ENCODE data around the gene SPC24.

The SPC24 gene, protein sequence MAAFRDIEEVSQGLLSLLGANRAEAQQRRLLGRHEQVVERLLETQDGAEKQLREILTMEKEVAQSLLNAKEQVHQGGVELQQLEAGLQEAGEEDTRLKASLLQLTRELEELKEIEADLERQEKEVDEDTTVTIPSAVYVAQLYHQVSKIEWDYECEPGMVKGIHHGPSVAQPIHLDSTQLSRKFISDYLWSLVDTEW

DNA sequence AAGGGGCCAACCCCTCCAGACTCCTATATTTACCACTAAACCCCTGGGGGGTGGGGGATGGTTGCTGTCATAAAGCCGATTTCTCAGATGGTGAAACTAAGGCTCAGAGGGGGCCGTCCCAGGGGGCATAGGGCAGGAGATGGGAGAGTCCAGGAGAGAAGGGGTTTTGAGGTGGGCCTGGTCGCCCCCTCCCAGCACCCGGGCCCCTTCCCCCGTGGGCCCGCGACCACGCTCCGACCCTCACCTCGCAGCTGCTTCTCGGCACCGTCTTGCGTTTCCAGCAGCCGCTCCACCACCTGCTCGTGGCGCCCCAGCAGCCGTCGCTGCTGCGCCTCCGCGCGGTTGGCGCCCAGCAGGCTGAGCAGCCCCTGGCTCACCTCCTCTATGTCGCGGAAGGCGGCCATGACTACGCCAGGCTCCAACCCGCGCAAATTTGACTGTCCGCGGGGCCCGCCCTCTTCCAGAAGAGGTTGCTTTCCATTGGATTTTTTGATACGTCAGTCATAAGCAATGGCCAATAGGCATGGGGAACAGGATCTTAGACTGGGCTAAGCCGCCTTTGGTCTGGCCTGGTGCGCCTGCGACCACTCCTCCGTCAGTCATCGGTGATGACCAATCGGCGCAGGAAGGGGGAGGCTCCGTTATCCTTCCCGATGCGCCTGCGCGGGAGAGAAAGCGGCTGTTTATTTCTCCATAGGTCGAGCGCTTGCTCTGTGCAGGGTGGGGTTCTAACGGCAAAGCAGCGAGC is at the start of gene SPC24:
TSS of gene SPC24 (minus strand) at position 410 of the 748 bp plus-strand sequence. CDS start at position 404, 6 bp downstream.
- intact Hi-C loops (cut with DNase I): no loop called here
- DNase-seq: peak; percentile 94 to 99 (median 98)

DNA sequence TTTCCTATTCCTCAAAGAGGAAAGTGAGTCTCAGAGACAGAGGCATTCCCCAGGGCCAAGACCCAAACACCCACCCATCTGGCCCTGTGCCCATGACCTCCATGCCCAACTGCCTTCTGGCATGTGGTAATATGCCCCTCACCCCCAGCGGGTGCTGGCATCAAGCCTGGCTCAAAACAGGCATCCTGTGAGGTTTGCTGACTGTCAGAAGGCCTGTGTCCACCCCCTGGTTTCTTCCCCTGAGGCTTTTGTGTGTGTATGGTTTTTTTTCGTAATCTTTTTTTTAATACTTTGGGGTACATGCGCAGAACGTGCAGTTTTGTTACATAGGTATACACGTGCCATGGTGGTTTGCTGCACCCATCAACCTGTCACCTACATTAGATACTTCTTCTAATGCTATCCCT is 49.4 kb upstream of the SPC24 start:
- intact Hi-C loops (cut with DNase I): loop anchor here (5.0 kb wide), 1 partner anchor 63 kb away; no protein-coding TSS in a partner anchor
- DNase-seq: peak in 1 of 42 donors; percentile 4

DNA sequence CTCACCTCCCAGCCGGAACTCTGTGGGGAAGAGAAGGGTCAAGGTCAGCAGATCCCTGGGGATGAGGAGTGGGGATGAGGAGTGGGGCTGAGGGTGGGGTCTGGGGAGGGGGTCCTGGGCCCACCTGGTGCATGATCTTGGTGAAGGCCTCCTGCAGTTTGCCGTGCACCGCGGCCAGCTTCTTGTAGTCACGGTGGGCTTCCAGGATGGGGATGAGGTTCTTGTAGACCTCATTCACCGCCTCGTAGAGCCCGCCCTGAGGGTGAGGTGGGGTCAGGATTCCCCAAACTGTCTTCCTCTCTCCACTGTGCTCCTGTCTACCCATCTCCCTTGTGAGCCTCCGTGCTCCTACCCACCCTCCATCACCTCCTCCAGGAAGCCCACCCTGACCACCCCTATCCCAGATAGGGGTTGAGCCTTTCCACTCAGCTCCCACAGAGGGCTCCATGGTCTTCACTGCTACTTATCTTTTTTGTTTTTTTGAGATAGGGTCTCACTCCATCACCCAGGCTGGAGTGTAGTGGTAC is 48.6 kb upstream of the SPC24 start:
- DNase-seq: no peak
- intact Hi-C loops (cut with DNase I): loop anchor here (5.0 kb wide), 1 partner anchor 62 kb away; no protein-coding TSS in a partner anchor

- DNase-seq: peak in 40 of 42 donors; percentile 20 to 90 (median 66)
- intact Hi-C loops (cut with DNase I): loop anchor here (5.0 kb wide), 1 partner anchor 61 kb away; no protein-coding TSS in a partner anchor
Measured at GRCh38 chr19:11203194-11204075, 47.9 kb upstream of the SPC24 start.

DNA sequence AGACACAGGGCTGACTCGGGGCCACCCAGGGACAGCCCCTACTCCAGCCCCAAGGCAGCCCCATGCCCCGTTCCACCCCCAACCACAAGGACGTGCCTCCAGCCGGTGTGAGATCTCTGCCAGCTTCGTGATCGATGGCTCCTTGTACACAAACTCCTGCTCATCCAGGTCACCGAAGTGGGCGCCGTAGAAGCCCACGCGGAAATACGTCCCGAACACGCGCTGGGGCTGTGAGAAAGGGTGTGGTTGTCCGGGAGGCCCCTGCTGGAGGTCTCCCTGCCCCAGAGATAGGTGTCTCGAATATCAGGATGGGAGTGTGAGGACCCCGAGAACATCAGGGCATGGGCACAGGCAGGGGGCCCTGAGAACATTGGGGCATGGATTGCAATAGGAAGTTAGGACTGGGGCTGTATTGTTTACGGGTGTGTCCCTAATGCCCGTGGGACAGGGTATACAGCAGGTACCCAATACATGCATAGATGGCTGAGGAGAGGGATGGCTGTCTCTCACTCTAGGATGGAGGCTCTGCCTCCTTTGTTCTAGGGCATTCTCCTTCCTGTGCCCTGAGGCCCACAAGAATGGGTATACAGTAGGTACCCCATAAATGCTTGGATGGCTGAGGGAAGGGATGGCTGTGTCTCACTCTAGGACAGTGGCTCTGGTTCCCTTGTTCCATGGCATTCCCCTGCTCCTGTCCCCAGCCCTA is 47.1 kb upstream of the SPC24 start:
- DNase-seq: no peak
- intact Hi-C loops (cut with DNase I): loop anchor here (5.0 kb wide), 1 partner anchor 60 kb away; no protein-coding TSS in a partner anchor

DNA sequence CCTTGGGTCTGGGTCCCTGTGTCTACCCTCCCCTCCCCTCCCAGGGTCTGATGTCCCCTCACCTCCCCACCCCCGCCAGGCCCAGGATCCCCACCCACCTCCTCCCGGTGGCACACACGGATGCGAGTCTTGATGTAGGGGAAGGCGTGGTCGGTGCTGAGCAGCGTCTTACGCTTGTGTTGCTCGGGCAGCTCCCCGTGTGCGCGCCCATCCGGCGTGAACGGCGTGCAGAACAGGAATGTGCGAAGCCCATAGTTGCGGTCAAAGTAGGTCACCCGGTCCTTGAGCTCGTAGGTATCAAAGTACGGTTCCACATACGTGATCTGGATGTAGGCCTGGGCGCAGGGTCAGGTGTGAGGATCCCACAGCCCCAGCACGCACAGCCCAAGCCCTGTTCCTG is 46.2 kb upstream of the SPC24 start:
- DNase-seq: no peak
- intact Hi-C loops (cut with DNase I): loop anchor here (5.0 kb wide), 1 partner anchor 59 kb away; no protein-coding TSS in a partner anchor

DNA sequence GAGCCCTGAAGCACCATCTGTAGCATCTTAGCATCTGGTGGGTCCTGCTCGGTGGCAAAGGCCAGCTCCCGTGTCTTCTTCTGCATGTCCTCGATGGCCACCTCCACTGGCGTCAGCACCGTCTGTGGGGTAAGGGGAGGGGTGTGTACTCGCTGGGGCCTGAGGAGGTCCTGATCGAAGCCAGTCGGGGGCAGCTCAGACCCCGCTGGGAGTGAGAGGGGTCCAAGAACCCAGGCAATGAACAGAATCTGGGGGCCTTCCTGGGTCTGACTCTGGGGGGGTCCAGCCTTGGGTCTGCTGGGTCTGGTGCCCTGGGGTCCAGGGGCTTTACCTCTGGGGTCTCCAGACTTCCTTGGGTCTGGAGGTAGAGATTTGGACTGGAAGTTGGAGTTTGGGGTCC is 45.3 kb upstream of the SPC24 start:
- DNase-seq: no peak
- intact Hi-C loops (cut with DNase I): loop anchor here (5.0 kb wide), 1 partner anchor 59 kb away; no protein-coding TSS in a partner anchor

DNA sequence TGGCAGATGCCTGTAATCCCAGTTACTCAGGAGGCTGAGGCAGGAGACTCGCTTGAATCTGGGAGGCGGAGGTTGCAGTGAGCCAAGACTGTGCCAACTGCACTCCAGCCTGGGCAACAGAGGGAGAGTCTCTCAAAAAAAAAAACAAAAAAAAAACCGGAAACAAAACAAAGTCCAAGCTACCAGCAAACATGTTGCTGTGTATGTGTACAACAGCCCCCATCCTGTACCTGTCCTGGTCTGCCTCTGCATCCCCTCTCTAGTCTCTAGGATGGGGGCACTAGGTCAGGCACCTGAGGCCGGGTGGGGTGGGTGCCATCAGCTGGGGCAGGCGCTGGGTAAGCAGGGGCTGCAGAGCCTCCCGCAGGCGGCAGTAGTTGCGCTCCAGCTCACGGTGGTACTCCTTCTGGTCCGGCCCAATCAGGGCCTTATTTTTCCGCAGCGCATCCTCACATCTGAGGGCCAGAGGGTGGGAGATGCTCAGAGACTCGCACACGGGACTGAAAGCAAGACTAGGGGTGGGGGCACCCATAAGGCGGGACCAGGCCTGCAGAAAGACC is 44.5 kb upstream of the SPC24 start:
- intact Hi-C loops (cut with DNase I): loop anchor here (5.0 kb wide), 1 partner anchor 58 kb away; no protein-coding TSS in a partner anchor
- DNase-seq: no peak

DNA sequence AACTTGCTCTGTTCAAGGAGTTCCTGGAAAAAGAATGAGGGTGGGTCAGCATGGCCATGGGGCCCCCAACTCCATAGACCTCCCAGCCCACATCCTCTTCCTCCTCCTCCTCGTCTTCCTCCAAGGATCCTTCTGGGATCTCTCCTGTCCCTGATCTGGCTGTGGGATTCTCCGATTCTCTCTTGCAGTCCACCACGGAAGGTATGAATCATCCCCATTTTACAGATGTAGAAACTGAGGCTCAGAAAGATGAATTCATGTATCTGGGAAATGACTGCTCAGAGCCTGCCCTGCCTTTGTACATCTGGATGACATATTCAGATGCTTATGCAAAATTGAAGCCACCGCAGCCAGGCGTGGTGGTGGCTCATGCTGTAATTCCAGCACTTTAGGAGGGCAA is 43.9 kb upstream of the SPC24 start:
- DNase-seq: no peak
- intact Hi-C loops (cut with DNase I): no loop called here

DNA sequence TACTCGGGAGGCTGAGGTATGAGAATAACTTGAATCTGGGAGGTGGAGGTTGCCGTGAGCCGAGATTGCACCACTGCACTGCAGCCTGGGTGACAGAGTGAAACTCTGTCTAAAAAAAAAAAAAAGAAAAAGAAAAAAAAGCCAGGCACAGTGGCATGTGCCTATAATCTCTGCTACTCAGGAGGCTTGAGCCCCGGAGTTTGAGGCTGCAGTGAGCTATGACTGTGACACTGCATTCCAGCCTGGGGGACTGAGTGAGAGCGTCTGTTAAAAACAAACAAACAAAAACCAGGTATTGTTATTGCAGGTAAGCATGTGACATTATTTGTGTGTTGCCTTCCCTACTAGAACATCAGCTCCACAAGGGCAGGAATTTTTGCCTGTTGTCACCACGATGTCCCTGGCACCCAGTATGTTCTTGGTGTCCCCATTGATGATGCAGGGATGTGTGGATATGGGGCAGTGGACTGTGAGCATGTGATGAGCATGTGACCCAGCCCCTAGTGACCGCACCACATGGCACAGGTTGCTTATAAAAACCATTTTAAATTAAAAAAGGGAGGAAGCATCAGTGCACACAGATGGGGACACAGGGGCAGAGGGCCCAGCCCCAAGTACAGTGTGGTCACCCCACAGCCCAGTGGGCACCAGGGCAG is 43.3 kb upstream of the SPC24 start:
- intact Hi-C loops (cut with DNase I): no loop called here
- DNase-seq: no peak

- intact Hi-C loops (cut with DNase I): no loop called here
- no peak for DNase-seq
Measured at GRCh38 chr19:11198175-11198534, 42.6 kb upstream of the SPC24 start.

GRCh38 chr19:11197291-11198174 is 42.0 kb upstream of the SPC24 start, which contains the start of gene KANK2:
Gene KANK2, minus strand, starts transcription at chr19:11197545. Its CDS starts 3,034 bp downstream, at chr19:11194511.
- peak; percentile 26 to 91 (median 81) for DNase-seq
- intact Hi-C loops (cut with DNase I): no loop called here

GRCh38 chr19:11196406-11197287 is 41.1 kb upstream of the SPC24 start:
- intact Hi-C loops (cut with DNase I): no loop called here
- DNase-seq: peak in 11 of 42 donors; percentile 7 to 48 (median 17)

GRCh38 chr19:11195681-11196080 is 40.1 kb upstream of the SPC24 start:
- DNase-seq: no peak
- intact Hi-C loops (cut with DNase I): no loop called here

Measured in head of caudate nucleus (tissue), 42 donors.